GM19395 (cell line): Measurements from ENCODE around the gene IRF2BP2.

Experiments used
- ATAC-seq: cut with Tn5 transposase; IDR thresholded peaks from one replicate; pipeline ENCODE4 v1.9.1; 2021; ENCODE audit warnings: mild to moderate bottlenecking, moderate library complexity; ENCODE audit not compliant: unreplicated experiment

IRF2BP2 gene

GRCh38 chr1:234610061-234610665, at the start of gene IRF2BP2:
Gene IRF2BP2 (minus strand): TSS chr1:234610178. CDS start chr1:234609494, 684 bp downstream.
- peak; percentile 1 for ATAC-seq

GRCh38 chr1:234659538-234659937, 49.6 kb upstream of the IRF2BP2 start:
- ATAC-seq, result no peak

- no peak for ATAC-seq
Observed at GRCh38 chr1:234658138-234658537, 48.2 kb upstream of the IRF2BP2 start.

GRCh38 chr1:234656944-234657654, 47.1 kb upstream of the IRF2BP2 start:
- no peak for ATAC-seq

- no peak for ATAC-seq
Observed at GRCh38 chr1:234656070-234656895, 46.3 kb upstream of the IRF2BP2 start.

- ATAC-seq, result no peak
Observed at GRCh38 chr1:234655328-234656069, 45.5 kb upstream of the IRF2BP2 start.

GRCh38 chr1:234654002-234654733, 44.2 kb upstream of the IRF2BP2 start:
- no peak for ATAC-seq

- ATAC-seq, result no peak
Observed at GRCh38 chr1:234649432-234650081, 39.6 kb upstream of the IRF2BP2 start.

- no peak for ATAC-seq
Observed at GRCh38 chr1:234647758-234648157, 37.8 kb upstream of the IRF2BP2 start.

- no peak for ATAC-seq
Observed at GRCh38 chr1:234647245-234647644, 37.3 kb upstream of the IRF2BP2 start.

- ATAC-seq, result no peak
Observed at GRCh38 chr1:234645964-234646363, 36.0 kb upstream of the IRF2BP2 start.

GRCh38 chr1:234645474-234645953, 35.5 kb upstream of the IRF2BP2 start:
- no peak for ATAC-seq

- ATAC-seq, result no peak
Observed at GRCh38 chr1:234644928-234645327, 35.0 kb upstream of the IRF2BP2 start.

GRCh38 chr1:234643850-234644134, 33.8 kb upstream of the IRF2BP2 start:
- ATAC-seq, result no peak

GRCh38 chr1:234643111-234643849, 33.3 kb upstream of the IRF2BP2 start:
- no peak for ATAC-seq

GRCh38 chr1:234642428-234642827, 32.5 kb upstream of the IRF2BP2 start:
- ATAC-seq, result no peak

- ATAC-seq, result no peak
Observed at GRCh38 chr1:234639961-234640360, 30.0 kb upstream of the IRF2BP2 start.

- ATAC-seq, result no peak
Observed at GRCh38 chr1:234638832-234639799, 29.1 kb upstream of the IRF2BP2 start.
